ENCODE measurements around the gene PGS1.

The PGS1 gene

GRCh38 chr17:78426293-78426879, 47.9 kb downstream of the PGS1 start:
- DNase-seq (ENCODE audit: low read depth in 2 of 2), result no peak

GRCh38 chr17:78427140-78427539, 48.7 kb downstream of the PGS1 start:
- DNase-seq (ENCODE audit: low read depth in 2 of 2), result no peak

- no peak for DNase-seq (ENCODE audit: low read depth in 2 of 2)
Measured at GRCh38 chr17:78428025-78428575, 49.7 kb downstream of the PGS1 start.

- no peak for DNase-seq (ENCODE audit: low read depth in 2 of 2)
Measured at GRCh38 chr17:78428836-78429617, 50.6 kb downstream of the PGS1 start.

DNA sequence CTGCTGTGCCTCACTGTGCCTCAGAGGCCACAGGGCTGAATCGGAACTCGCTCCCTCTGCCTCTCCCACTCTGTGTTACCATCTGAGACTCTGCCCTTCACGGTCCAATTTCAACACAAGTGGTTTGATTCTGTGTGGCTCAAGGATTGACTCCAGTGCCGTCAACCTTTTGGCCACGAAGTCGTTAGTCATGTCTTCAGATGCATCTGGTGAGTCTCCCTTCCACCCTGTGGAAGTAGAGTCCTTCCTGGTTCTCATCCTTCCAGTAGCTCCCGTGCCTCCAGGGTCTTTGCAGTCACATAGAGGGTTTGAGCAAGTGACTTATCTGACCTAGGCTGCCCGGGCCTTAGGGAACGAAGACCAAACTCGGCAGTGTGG, 51.2 kb downstream of the PGS1 start:
- DNase-seq (ENCODE audit: low read depth in 2 of 2), result no peak

- DNase-seq (ENCODE audit: low read depth in 2 of 2), result no peak
Measured at GRCh38 chr17:78430892-78431691, 52.6 kb downstream of the PGS1 start.

- DNase-seq (ENCODE audit: low read depth in 2 of 2), result no peak
Measured at GRCh38 chr17:78431692-78431958, 53.2 kb downstream of the PGS1 start.

DNA sequence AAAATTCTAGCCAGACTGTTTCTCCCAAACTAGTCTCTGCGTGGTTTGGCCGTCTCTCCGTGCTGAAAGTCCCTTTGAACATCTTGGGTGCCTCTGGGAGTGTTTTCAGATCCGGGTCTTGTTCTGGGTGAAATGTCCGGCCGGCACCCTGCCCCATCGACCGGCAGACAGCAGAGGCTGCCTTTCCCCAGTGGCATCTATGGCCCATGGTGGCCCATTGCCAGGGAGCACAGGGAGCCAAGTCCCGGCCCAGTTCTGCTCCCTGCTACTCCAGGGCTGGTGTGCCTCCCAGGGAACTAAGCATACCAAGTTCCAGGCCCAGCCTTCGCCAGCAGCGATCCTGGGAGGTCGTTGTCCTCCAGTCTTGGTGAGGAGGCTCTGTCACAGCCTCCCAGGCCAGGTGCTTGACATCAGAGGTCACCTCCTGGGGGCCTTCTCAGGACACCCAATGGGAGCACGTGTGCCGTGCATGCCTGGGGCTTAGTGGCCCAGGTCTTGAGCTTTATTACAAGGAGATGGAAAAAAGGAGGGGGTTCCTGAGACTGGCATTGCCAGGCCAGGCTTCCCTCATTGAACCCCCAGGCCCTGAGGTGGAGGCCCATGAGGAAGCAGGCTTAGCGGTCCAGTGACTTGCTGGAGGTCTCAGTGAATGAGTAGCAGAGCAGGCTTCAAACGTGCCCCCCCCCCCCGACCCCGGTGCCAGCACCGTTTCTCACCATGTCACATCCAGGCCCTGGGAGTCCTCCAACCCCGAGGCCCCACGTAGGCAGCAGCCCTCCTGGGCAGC, 54.0 kb downstream of the PGS1 start:
- DNase-seq (ENCODE audit: low read depth in 2 of 2), result no peak

GRCh38 chr17:78433013-78433727, 54.7 kb downstream of the PGS1 start:
- no peak for DNase-seq (ENCODE audit: low read depth in 2 of 2)

DNA sequence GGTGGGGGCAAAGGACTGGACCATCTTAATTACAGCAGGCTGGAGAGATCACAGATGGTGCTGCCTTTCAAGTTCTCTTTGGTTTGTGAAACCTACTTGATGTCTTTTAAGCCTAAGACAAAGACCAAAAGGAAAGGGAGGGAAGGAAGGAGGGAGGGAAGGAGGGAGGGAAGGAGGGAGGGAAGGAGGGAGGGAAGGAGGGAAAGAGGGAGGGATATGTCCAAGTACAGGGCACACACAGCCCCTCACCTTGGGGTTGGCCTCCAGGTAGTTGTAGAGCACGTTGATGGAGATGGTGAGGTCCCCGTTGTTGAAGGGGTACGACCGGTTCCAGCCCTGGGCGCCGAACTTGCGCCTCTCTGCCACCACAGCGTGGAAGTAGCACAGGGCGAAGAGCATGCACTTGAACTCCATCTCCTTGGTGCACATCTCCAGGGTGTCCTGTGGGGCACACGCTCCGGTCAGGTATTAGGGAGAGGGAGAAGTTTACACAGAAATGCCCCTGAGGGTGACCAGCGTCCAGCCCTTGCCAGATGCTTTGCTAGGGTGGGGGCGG, 55.4 kb downstream of the PGS1 start:
- no peak for DNase-seq (ENCODE audit: low read depth in 2 of 2)

GRCh38 chr17:78434455-78435329, 56.2 kb downstream of the PGS1 start:
- no peak for DNase-seq (ENCODE audit: low read depth in 2 of 2)

DNA sequence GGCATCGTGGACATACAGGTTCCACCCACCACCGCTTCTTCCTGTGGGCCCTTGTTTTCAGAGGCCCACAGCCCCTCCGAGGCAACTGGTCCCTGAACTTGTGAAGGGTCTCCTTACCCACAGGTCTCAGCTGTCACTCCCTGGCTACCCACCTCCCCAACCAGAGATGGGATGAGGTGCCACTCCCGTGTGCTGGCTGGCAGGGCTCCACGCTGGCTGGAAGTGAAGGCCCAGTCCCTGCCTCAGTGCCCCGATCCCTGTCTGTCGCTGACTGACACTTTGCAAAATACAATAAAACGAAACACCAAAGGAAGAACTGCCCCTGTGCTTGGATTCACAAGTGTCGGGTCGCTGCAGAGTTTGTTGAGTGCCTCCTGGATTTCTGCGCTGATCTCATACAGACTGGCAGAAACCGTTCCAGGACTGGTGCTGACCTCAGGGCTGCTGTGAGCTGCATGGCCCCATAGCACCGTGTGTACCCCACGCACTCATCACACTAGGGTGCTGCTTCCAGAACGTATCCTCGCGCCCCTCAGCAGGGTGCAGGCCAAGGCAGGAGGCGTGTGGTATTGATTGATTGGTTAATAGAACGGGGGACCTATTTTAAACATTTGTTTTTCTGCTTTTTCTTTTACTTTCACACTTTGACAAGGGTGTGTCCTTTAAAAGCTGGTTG, 57.0 kb downstream of the PGS1 start:
- no peak for DNase-seq (ENCODE audit: low read depth in 2 of 2)

GRCh38 chr17:78437508-78438169, 59.2 kb downstream of the PGS1 start:
- no peak for DNase-seq (ENCODE audit: low read depth in 2 of 2)

DNA sequence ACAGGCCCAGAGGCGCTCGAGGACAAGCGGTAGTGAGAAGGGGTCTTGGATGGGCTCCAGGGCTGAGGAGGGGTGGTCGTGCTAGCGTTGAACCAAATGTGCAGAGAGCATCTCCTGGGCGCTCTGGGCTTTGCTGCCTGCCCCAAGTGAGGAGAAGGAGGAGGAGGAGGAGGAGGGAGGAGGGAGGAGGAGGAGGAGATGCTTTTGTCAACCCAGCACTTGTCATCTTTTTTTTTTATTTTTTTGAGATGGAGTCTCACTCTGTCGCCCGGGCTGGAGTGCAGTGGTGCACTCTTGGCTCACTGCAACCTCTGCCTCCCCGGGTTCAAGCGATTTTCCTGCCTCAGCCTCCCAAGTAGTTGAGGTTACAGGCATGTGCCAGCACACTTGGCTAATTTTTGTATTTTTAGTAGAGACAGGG, 59.8 kb downstream of the PGS1 start:
- no peak for DNase-seq (ENCODE audit: low read depth in 2 of 2)

DNA sequence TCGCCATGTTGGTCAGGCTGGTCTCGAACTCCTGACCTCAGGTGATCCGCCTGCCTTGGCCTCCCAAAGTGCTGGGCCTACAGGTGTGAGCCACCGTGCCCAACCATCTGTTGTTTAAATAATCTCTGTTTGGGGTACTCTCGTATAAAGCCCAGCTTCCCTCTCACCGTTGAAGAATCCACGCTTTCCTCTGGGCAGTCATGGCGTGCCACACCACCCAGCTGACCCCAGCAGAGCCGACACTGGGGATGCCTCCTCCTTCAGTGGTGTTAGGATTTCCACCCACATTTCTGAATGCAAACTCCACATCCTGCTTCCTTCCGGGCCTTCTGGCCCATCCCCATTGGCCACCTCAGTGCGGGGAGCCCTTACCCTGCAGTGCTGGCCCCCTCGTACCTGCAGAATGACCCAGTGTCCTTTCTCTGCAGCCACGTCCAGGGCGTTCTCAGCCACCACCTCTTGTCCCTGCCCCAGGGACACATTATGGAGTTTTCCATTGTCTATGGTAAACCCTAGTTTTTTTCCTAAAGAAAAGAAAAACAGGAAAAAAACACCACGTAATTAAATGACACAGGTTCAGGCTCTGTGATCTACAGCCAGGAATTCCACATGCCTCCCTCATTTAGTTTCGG, 60.4 kb downstream of the PGS1 start:
- no peak for DNase-seq (ENCODE audit: low read depth in 2 of 2)

DNA sequence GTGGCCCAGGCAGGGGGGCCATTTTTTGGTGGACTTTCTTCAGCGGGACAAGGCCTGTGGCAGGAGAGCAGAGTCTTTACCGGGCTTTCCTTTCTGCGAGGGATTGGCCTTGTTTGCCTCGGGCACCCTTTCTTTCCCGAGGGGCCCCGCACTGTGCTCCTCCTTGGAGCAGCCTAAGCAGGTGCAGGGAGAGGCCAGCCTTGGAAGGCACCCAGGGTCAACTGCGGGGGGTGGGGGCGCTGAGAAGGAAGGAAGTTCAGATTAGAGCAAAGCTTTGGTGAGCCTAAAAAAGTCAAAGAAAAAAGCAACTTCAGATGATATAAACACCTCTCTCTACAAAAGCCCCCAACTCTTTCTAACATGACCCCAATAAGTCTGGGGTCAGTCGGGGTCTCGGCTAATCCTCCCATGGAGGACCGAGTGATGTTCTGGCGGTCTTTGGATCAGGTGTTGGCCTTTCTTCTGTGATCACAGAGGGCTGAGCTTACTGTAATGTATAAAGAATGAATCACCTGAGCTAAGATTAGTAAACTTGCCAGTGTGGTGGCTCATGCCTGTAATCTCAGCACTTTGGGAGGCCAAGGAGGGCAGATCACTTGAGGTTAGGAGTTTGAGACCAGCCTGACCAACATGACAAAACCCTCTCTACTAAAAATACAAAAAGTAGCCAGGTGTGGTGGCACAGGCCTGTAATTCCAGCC, 63.0 kb downstream of the PGS1 start:
- DNase-seq (ENCODE audit: low read depth in 2 of 2), result no peak

GRCh38 chr17:78442648-78443218, 64.3 kb downstream of the PGS1 start:
- DNase-seq (ENCODE audit: low read depth in 2 of 2), result no peak
